Endothelial cell of umbilical vein (primary cell): ENCODE data around the gene GPR176. TPM values are rescaled to one million over a fixed set of nuclear protein-coding genes. Genes with fewer than 3 reads are reported as not detected.

ENCODE experiments used
- BruUV-seq: library from RNA; stranded (reverse); fragments of 400-500 nt; replicated peaks from 2 replicates; lab custom pipeline; 2021; lab: Mats Ljungman, UMichigan
- CTCF ChIA-PET: fragments of 300-600, 350-600 bp; sonication (Branson Sonifier 250); formaldehyde crosslinking; loops from one replicate; lab custom pipeline; 2021; ENCODE audit warnings: antibody characterized with exemption, inconsistent platforms; lab: Charles Lee
- POLR2A ChIA-PET: fragments of 300-600, 350-600 bp; sonication (Branson Sonifier 250); formaldehyde crosslinking; loops from one replicate; lab custom pipeline; 2021; ENCODE audit warnings: antibody characterized with exemption, inconsistent platforms; lab: Charles Lee
- DNase-seq: peaks from one replicate; pipeline ENCODE4 v3.0.0-alpha.2; 2011; ENCODE audit warnings: low read depth, low spot score
- FAIRE-seq: peaks from 2 replicates; lab custom pipeline; 2011; peaks lifted over from hg19 to GRCh38; lab: Jason Lieb, UNC
- H2AFZ ChIP-seq: 2 replicates; pipeline ENCODE4 v1.6.0; 2012; ENCODE audit warnings: low read depth, low read length, control low read depth, inconsistent platforms
- H3K27ac ChIP-seq: 2 replicates; pipeline ENCODE4 v1.5.1; 2011; ENCODE audit warnings: low read depth, mild to moderate bottlenecking, control low read depth, low read length, moderate library complexity; ENCODE audit not compliant: insufficient read depth
- H3K27me3 ChIP-seq, 2 experiments: 2 replicates each; pipeline versions ENCODE4 v1.6.0 to v1.6.1; 2011; ENCODE audit warnings: low read length in 2 of 2, mixed read lengths in 1 of 2; ENCODE audit not compliant: control insufficient read depth in 2 of 2, insufficient read depth in 2 of 2
- H3K36me3 ChIP-seq, 2 experiments: 2 replicates in 1 of 2; 3 replicates in 1 of 2; pipeline ENCODE4 v1.5.1; 2011; ENCODE audit warnings: low read length in 2 of 2, mild to moderate bottlenecking in 1 of 2, moderate library complexity in 1 of 2; ENCODE audit not compliant: control insufficient read depth in 2 of 2, insufficient read depth in 2 of 2; ENCODE audit errors: extremely low read depth in 1 of 2
- H3K4me1 ChIP-seq: 3 replicates; pipeline ENCODE4 v1.5.1; 2011; ENCODE audit warnings: mild to moderate bottlenecking, low read length; ENCODE audit not compliant: control insufficient read depth, insufficient read depth; ENCODE audit errors: extremely low read depth
- H3K4me2 ChIP-seq: 2 replicates; pipeline ENCODE4 v1.6.1; 2011; ENCODE audit warnings: low read length, control low read depth, mixed read lengths; ENCODE audit not compliant: insufficient read depth
- H3K4me3 ChIP-seq, 3 experiments: fragments of 200-600 bp in 1 of 3; sonication (generic), shearing (Covaris generic) in 1 of 3; replicated peaks in 1 of 3; 2 replicates each; pipeline ENCODE4 v1.5.1; 2011 to 2016; ENCODE audit warnings: control low read depth in 3 of 3, low read length in 3 of 3, mild to moderate bottlenecking in 2 of 3, inconsistent platforms in 1 of 3, low read depth in 1 of 3, moderate library complexity in 1 of 3; ENCODE audit not compliant: insufficient read depth in 1 of 3
- H3K79me2 ChIP-seq: 2 replicates; pipeline ENCODE4 v1.6.0; 2012; ENCODE audit warnings: low read length, inconsistent platforms; ENCODE audit not compliant: control insufficient read depth, insufficient read depth
- H3K9ac ChIP-seq: replicated peaks from 2 replicates; pipeline ENCODE3; 2011; ENCODE audit warnings: low read length, control low read depth; ENCODE audit not compliant: insufficient read depth; ENCODE audit errors: extremely low read depth
- H3K9me1 ChIP-seq: replicated peaks from 3 replicates; pipeline ENCODE4 v1.6.0; 2011; ENCODE audit warnings: mild to moderate bottlenecking, low read length; ENCODE audit not compliant: control insufficient read depth, insufficient read depth; ENCODE audit errors: extremely low read depth
- H3K9me3 ChIP-seq: replicated peaks from 2 replicates; pipeline ENCODE4 v1.5.1; 2012; ENCODE audit warnings: low read length, inconsistent platforms; ENCODE audit not compliant: control insufficient read depth, insufficient read depth
- H4K20me1 ChIP-seq: replicated peaks from 2 replicates; pipeline ENCODE3; 2011; ENCODE audit warnings: mild to moderate bottlenecking, low read length; ENCODE audit not compliant: control insufficient read depth, insufficient read depth; ENCODE audit errors: extremely low read depth
- CTCF ChIP-seq, 2 donors: IDR thresholded peaks; 1 replicate in 1 of 2; 2 replicates in 1 of 2; pipeline ENCODE4 v1.5.1; 2011; ENCODE audit warnings: low read length in 2 of 2, mild to moderate bottlenecking in 2 of 2, moderate library complexity in 2 of 2, control low read depth in 1 of 2, inconsistent platforms in 1 of 2, low read depth in 1 of 2; ENCODE audit not compliant: insufficient read depth in 1 of 2; ENCODE audit errors: extremely low read depth in 1 of 2
- EZH2 ChIP-seq: IDR thresholded peaks from 2 replicates; pipeline ENCODE4 v1.6.1; 2012; ENCODE audit warnings: borderline replicate concordance, low read depth, mild to moderate bottlenecking, moderate library complexity, low read length, inconsistent platforms; ENCODE audit not compliant: severe bottlenecking
- FOS ChIP-seq: IDR thresholded peaks from 2 replicates; pipeline ENCODE4 v1.6.1; 2011; ENCODE audit warnings: mild to moderate bottlenecking, low read length, moderate library complexity, borderline replicate concordance; ENCODE audit not compliant: insufficient read depth
- GATA2 ChIP-seq: IDR thresholded peaks from 2 replicates; pipeline ENCODE4 v1.7.0; 2011; ENCODE audit warnings: low read depth, mild to moderate bottlenecking, moderate library complexity, mixed read lengths, low read length; ENCODE audit not compliant: insufficient read length, insufficient read depth
- JUN ChIP-seq: IDR thresholded peaks from 2 replicates; pipeline ENCODE4 v1.6.1; 2011; ENCODE audit warnings: borderline replicate concordance, low read depth; ENCODE audit not compliant: insufficient read length, insufficient read depth
- MAX ChIP-seq: IDR thresholded peaks from 2 replicates; pipeline ENCODE4 v1.6.1; 2011; ENCODE audit not compliant: insufficient read depth, insufficient read length
- MYC ChIP-seq: IDR thresholded peaks from one replicate; pipeline ENCODE4 v1.6.1; 2011; ENCODE audit warnings: mild to moderate bottlenecking, low read depth, low read length
- POLR2A ChIP-seq: IDR thresholded peaks from 2 replicates; pipeline ENCODE4 v1.6.1; 2012; ENCODE audit warnings: low read depth, mild to moderate bottlenecking, control low read depth, low read length
- POLR2AphosphoS5 ChIP-seq: IDR thresholded peaks from 2 replicates; pipeline ENCODE4 v1.6.1; 2012; ENCODE audit warnings: low read depth, mild to moderate bottlenecking, control low read depth, low read length, moderate library complexity; ENCODE audit not compliant: insufficient read depth
- dilution Hi-C: fragments of 300-500 bp; cut with MboI; formaldehyde crosslinking; loops from one replicate; pipeline ENCODE4 v1.15.0; 2019; ENCODE audit warnings: low sequenced_read_pairs; ENCODE audit not compliant: extremely low pct_ligation_motif_present
- intact Hi-C: fragments of 100-400 bp; cut with micrococcal nuclease; formaldehyde crosslinking; loops from one replicate; pipeline ENCODE4 v1.10.0; 2022
- polyA plus RNA-seq, 4 experiments: library from polyadenylated mRNA; depleted of rRNA in 3 of 4; stranded (reverse) in 3 of 4; unstranded in 1 of 4; fragments of >200 nt; gene quantifications; 2 replicates each; pipeline versions ENCODE4 v1.2.1 to v1.2.3, GENCODE V29; 2011 to 2012; ENCODE audit warnings: missing spikeins in 1 of 4
- total RNA-seq: library from RNA; stranded (reverse); gene quantifications from 2 replicates; pipeline ENCODE4 v1.2.3, GENCODE V29; 2021

The GPR176 gene
- total and polyA plus RNA-seq, 2 donors (not counting 3 experiments of a cell fraction or from before 2014, with no cell fraction given), result 35.3 to 68.7 TPM

GRCh38 chr15:39966521-39966920, 46.5 kb upstream of the GPR176 start:
- DNase-seq (no peak), FAIRE-seq (no peak)
- Histone ChIP-seq H3K27me3 (no peaks in the 10 kb centered on the region), H3K9me1 (no peaks in the 10 kb centered on the region), H3K4me2 (no peak overlapping the region), H3K9ac (no peak overlapping the region), H3K79me2 (peaks cover 8% of the 10 kb centered on the region), H3K4me1 (peaks cover 7% of the 10 kb centered on the region), H2AFZ (no peak overlapping the region), H4K20me1 (no peaks in the 10 kb centered on the region), H3K9me3 (no peaks in the 10 kb centered on the region), H3K36me3 (peaks cover 10 to 23% of the 10 kb centered on the region in 2 experiments), H3K27ac (no peak overlapping the region), H3K4me3 (no peak overlapping the region)
- no peak for TF ChIP-seq MYC
- TF ChIP-seq JUN, result no peak
- no peak for TF ChIP-seq POLR2A
- no peak for TF ChIP-seq CTCF (IDR thresholded peaks at IDR 0.05; ENCODE audit: extremely low read depth in 1 of 2, insufficient read depth in 1 of 2, low read depth in 1 of 2, low read length in 2 of 2)
- no peak for TF ChIP-seq MAX
- no peak for TF ChIP-seq GATA2
- TF ChIP-seq FOS, result no peak
- TF ChIP-seq POLR2AphosphoS5, result no peak
- no peak for TF ChIP-seq EZH2
- BruUV-seq, result no TSS peak
- POLR2A ChIA-PET, result no interaction called here
- dilution Hi-C loops (no loop called here), intact Hi-C loops (no loop called here)
- CTCF ChIA-PET, result interaction anchor here (1.6 kb wide), 1 partner anchor 10 kb away, joined by 5 read pairs; no protein-coding TSS in a partner anchor
